Epithelial cell of esophagus (primary cell): ENCODE data around the gene SLC4A5.

Source experiments
- DNase-seq: peaks from one replicate; pipeline ENCODE4 v3.0.0; 2010; ENCODE audit warnings: low read depth
- H3K4me3 ChIP-seq: 2 replicates; pipeline ENCODE4 v1.5.1; 2011; ENCODE audit warnings: mild to moderate bottlenecking, low read length, control low read depth
- CTCF ChIP-seq: IDR thresholded peaks from 2 replicates; pipeline ENCODE4 v1.5.1; 2011; ENCODE audit warnings: low read depth, mild to moderate bottlenecking, low read length, control low read depth, inconsistent platforms; ENCODE audit not compliant: insufficient read depth; ENCODE audit errors: missing control alignments

SLC4A5 gene

GRCh38 chr2:74317701-74318100, 25.5 kb downstream of the SLC4A5 start:
- TF ChIP-seq CTCF = no peak

GRCh38 chr2:74316627-74317295, 26.5 kb downstream of the SLC4A5 start:
- no peak overlapping the region for H3K4me3 ChIP-seq
- DNase-seq = no peak
- TF ChIP-seq CTCF = no peak

More at GRCh38 chr2:74317701-74318100, 25.5 kb downstream of the SLC4A5 start:
- no peak for DNase-seq
- no peak overlapping the region for H3K4me3 ChIP-seq

DNA sequence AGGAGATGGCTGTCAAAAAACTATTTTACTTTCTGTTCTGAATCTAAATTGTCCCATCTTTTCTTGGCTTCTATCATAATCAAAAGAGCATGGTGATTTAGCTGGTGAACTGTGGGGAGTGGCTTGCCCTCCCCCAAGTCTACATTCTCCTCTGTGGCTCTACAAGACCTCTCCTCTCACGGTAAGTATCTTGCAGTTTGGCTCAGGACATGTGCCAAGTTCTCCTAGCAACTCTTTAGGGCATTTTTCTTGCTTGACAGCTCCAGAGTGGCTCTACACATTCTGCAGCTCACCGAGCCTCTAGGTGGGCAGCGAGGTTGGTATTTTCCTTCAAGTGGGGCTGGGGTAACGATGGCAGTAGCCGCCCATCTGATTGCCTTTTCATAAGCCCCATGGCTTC, 29.1 kb downstream of the SLC4A5 start:
- DNase-seq = no peak
- no peak for TF ChIP-seq CTCF
- H3K4me3 ChIP-seq = no peak overlapping the region

DNA sequence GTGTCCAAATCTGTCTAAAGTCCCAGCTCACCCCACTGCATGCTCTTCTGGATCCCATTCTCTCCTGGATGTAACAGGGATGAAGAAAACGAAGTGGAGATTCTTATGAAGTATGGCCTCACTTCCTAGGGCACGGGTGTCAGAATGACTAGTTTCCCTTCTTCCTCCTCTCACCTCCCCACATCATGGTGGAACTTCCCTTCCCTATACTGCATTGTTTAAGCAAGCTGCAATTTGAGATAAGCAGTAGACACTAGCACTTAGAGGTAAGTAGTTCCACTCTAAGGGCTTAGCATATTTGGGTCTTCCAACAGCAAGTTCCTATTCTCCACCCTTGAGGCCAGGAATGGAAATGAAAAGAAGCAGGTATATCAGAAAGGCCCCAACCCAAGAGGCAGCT, 29.7 kb downstream of the SLC4A5 start:
- TF ChIP-seq CTCF = no peak
- H3K4me3 ChIP-seq = no peak overlapping the region
- no peak for DNase-seq

- H3K4me3 ChIP-seq = no peak overlapping the region
- no peak for DNase-seq
- TF ChIP-seq CTCF = no peak
Measured at GRCh38 chr2:74312913-74313312, 30.3 kb downstream of the SLC4A5 start.

- no peak for TF ChIP-seq CTCF
- DNase-seq = no peak
- no peak overlapping the region for H3K4me3 ChIP-seq
Measured at GRCh38 chr2:74307720-74308119, 35.5 kb downstream of the SLC4A5 start.
